ENCODE measurements around the gene VAT1L.

VAT1L gene

GRCh38 chr16:77986011-77986740 is 197.8 kb downstream of the VAT1L start:
- Histone ChIP-seq H3F3A (ENCODE audit: insufficient read depth, low read length) (no peaks in the 10 kb centered on the region), H3K9ac (ENCODE audit: low read length) (no peak overlapping the region), H3K4me2 (ENCODE audit: low read length) (no peak overlapping the region), H3K36me3 (ENCODE audit: insufficient read depth, low read length) (no peaks in the 10 kb centered on the region), H3K27me3 (ENCODE audit: insufficient read depth, low read length) (no peaks in the 10 kb centered on the region), H3K4me3 (ENCODE audit: low read depth, low read length, poor library complexity, severe bottlenecking) (no peak overlapping the region), H4K20me1 (ENCODE audit: insufficient read depth, low read length) (no peaks in the 10 kb centered on the region), H3K27ac (ENCODE audit: low read depth, low read length, poor library complexity, severe bottlenecking) (no peak overlapping the region), H3K79me2 (ENCODE audit: insufficient read depth, low read length) (no peaks in the 10 kb centered on the region), H3K9me2 (ENCODE audit: low read depth, low read length) (no peaks in the 10 kb centered on the region), H3K4me1 (ENCODE audit: insufficient read depth, low read length, severe bottlenecking) (no peaks in the 10 kb centered on the region), H2AFZ (ENCODE audit: low read length) (no peak overlapping the region), H3K9me3 (ENCODE audit: low read length) (no peaks in the 10 kb centered on the region)
- no peak for TF ChIP-seq EZH2 (IDR thresholded peaks at IDR 0.05; ENCODE audit: borderline replicate concordance, low read length)
- TF ChIP-seq CTCF (IDR thresholded peaks at IDR 0.05; ENCODE audit: low read length), result no peak

GRCh38 chr16:77987810-77988209 is 199.4 kb downstream of the VAT1L start:
- H3K27ac ChIP-seq (ENCODE audit: low read depth, low read length, poor library complexity, severe bottlenecking), result no peak overlapping the region
- H3K27me3 ChIP-seq (ENCODE audit: insufficient read depth, low read length), result no peaks in the 10 kb centered on the region
- H3K36me3 ChIP-seq (ENCODE audit: insufficient read depth, low read length), result no peaks in the 10 kb centered on the region
- no peak overlapping the region for H3K4me2 ChIP-seq (ENCODE audit: low read length)
- TF ChIP-seq CTCF (IDR thresholded peaks at IDR 0.05; ENCODE audit: low read length) (no peak), EZH2 (IDR thresholded peaks at IDR 0.05; ENCODE audit: borderline replicate concordance, low read length) (no peak)
- no peaks in the 10 kb centered on the region for H3K79me2 ChIP-seq (ENCODE audit: insufficient read depth, low read length)
- no peak overlapping the region for H2AFZ ChIP-seq (ENCODE audit: low read length)
- no peaks in the 10 kb centered on the region for H4K20me1 ChIP-seq (ENCODE audit: insufficient read depth, low read length)
- no peaks in the 10 kb centered on the region for H3K9me2 ChIP-seq (ENCODE audit: low read depth, low read length)
- H3K4me1 ChIP-seq (ENCODE audit: insufficient read depth, low read length, severe bottlenecking), result no peaks in the 10 kb centered on the region
- H3F3A ChIP-seq (ENCODE audit: insufficient read depth, low read length), result no peaks in the 10 kb centered on the region
- H3K4me3 ChIP-seq (ENCODE audit: low read depth, low read length, poor library complexity, severe bottlenecking), result no peak overlapping the region
- H3K9me3 ChIP-seq (ENCODE audit: low read length), result no peaks in the 10 kb centered on the region
- H3K9ac ChIP-seq (ENCODE audit: low read length), result no peak overlapping the region

DNA sequence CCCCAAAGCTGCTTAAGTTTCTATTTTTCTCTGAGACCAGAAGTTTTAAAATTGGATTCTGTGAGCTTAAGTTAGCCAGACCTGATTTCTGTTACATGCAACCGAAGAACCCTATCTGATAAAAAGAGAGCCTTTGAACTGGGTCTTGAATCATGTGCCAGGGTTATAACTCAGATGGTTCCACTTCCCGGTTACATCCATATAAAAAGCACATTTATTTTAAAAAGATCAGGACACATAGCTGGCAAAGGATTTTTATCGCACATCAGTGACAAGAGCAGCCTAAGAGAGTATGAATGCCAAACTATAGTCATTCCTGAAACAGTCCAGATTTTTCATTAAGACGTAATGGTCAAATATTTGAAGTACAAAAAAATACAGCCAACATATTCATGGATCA is 201.5 kb downstream of the VAT1L start:
- Histone ChIP-seq H3K9me3 (ENCODE audit: low read length) (no peaks in the 10 kb centered on the region), H3K36me3 (ENCODE audit: insufficient read depth, low read length) (no peaks in the 10 kb centered on the region), H3K79me2 (ENCODE audit: insufficient read depth, low read length) (no peaks in the 10 kb centered on the region), H2AFZ (ENCODE audit: low read length) (no peak overlapping the region), H3K9me2 (ENCODE audit: low read depth, low read length) (no peaks in the 10 kb centered on the region), H3F3A (ENCODE audit: insufficient read depth, low read length) (no peaks in the 10 kb centered on the region), H3K27ac (ENCODE audit: low read depth, low read length, poor library complexity, severe bottlenecking) (no peak overlapping the region), H3K4me1 (ENCODE audit: insufficient read depth, low read length, severe bottlenecking) (no peaks in the 10 kb centered on the region), H4K20me1 (ENCODE audit: insufficient read depth, low read length) (no peaks in the 10 kb centered on the region), H3K4me2 (ENCODE audit: low read length) (no peak overlapping the region), H3K9ac (ENCODE audit: low read length) (no peak overlapping the region), H3K27me3 (ENCODE audit: insufficient read depth, low read length) (no peaks in the 10 kb centered on the region), H3K4me3 (ENCODE audit: low read depth, low read length, poor library complexity, severe bottlenecking) (no peak overlapping the region)
- TF ChIP-seq CTCF (IDR thresholded peaks at IDR 0.05; ENCODE audit: low read length) (no peak), EZH2 (IDR thresholded peaks at IDR 0.05; ENCODE audit: borderline replicate concordance, low read length) (no peak)

Measured in OCI-LY1 (cell line).